Activated effector memory CD4-positive, alpha-beta T cell treated with Interleukin-2 at 50 U/mL for 16 hours (primary cell): Measurements from ENCODE around the gene VPS33B.
"Not testable (repeated sequence)": the region's sequence is repeated elsewhere in the genome, so short reads cannot be mapped to it uniquely, and the experiment has no call there.

ENCODE experiments used
- DNase-seq: peaks from one replicate; pipeline ENCODE4 v3.0.0-alpha.2; 2020

The VPS33B gene

GRCh38 chr15:91031796-91032195, 9.4 kb upstream of the VPS33B start:
- DNase-seq = no peak

GRCh38 chr15:91027677-91028076, 5.3 kb upstream of the VPS33B start:
- DNase-seq = no peak

DNA sequence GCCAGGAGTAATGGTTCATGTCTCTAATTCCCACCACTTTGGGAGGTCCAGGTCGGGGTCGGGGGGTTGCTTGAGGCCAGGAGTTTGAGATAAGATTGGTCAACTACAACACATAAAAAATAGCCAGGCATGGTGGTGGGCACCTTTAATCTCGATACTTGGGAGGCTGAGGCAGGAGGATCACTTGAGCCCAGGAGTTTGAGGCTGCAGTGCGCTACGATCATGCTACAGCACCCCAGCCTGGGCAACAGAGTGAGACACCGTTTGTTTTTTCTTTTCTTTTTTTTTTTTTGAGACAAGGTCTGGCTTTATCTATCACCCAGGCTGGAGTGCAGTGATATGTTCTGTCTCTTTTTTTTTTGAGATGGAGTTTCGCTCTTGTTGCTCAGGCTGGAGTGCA, 1.3 kb upstream of the VPS33B start:
- no peak for DNase-seq

DNA sequence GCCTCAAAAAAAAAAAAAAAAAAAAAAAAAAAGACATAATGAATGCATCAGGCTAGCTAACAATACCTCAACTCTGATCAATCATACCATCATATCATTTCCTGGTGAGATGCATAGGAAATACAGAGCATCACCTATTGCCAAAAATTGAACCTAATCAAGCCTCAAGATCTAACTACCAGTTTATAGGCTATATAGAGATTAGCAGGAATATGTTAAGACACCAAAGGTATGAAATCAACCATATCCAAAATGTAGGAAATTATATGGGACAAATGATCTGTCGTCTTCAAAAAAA, 387 bp upstream of the VPS33B start:
- no peak for DNase-seq

GRCh38 chr15:91021516-91022074, 799 bp downstream of the VPS33B start:
- no peak for DNase-seq

GRCh38 chr15:91018158-91018557, 4.2 kb downstream of the VPS33B start:
- DNase-seq = no peak

DNA sequence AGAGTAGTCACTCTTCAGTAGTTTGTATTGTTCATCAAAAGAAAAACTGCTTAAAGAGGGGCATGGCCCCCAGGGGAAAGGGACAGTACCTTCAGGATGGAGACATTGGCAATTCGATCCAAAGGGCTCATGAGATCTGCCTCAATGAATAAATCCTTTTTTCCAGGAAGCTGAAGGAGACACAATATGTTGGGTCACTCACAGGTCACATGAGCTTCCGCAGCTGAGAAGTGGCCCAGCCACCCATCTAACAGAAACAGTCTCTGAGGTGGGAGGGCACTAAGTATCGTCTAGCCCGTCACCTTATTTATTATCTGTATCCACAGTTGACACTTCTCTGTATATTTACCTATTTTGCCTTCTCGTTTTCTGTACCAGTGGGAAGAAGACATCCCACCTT, 4.7 kb downstream of the VPS33B start:
- DNase-seq = no peak

DNA sequence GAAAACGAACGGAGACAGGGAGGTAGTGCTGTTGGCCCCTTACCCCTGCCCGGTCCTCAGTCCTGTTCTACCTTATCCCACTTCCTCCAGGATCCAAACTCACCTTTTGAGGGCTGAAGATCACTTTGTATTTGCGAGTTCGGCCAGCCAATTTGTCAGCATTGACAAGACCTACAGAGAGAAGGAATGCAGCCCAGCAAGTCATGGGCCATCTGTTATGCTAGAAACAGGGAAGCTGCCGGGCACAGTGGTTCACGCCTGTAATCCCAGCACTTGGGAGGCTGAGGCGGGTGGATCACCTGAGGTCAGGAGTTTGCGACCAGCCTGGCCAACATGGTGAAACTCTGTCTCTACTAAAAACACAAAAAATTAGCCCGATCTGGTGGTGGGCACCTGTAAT, 8.7 kb downstream of the VPS33B start:
- not testable (repeated sequence) for DNase-seq

- no peak for DNase-seq
These were observed 15.1 kb downstream of the VPS33B start for GRCh38 chr15:91007266-91007665.

- DNase-seq = no peak
These were observed 21.2 kb downstream of the VPS33B start for GRCh38 chr15:91001209-91001608.

DNA sequence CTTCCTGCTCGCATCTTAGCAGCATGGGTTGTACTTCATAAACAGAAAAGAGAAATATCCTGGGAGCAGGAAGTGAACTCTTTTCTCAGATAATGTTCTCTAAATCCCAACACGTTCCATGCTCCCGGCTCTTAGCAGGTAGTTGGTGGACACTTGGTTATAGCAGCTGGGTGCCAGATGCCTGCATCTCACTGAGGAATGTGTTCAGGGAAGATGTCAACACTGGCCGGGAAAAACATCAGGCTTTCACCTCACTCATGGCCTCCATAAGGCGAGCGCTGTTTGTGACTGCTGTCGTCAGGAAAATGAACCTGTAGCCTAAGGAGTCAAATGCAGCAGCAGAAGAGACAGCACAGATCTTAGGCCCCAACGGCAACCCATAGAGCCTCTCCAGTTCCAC, 23.7 kb downstream of the VPS33B start:
- no peak for DNase-seq

DNA sequence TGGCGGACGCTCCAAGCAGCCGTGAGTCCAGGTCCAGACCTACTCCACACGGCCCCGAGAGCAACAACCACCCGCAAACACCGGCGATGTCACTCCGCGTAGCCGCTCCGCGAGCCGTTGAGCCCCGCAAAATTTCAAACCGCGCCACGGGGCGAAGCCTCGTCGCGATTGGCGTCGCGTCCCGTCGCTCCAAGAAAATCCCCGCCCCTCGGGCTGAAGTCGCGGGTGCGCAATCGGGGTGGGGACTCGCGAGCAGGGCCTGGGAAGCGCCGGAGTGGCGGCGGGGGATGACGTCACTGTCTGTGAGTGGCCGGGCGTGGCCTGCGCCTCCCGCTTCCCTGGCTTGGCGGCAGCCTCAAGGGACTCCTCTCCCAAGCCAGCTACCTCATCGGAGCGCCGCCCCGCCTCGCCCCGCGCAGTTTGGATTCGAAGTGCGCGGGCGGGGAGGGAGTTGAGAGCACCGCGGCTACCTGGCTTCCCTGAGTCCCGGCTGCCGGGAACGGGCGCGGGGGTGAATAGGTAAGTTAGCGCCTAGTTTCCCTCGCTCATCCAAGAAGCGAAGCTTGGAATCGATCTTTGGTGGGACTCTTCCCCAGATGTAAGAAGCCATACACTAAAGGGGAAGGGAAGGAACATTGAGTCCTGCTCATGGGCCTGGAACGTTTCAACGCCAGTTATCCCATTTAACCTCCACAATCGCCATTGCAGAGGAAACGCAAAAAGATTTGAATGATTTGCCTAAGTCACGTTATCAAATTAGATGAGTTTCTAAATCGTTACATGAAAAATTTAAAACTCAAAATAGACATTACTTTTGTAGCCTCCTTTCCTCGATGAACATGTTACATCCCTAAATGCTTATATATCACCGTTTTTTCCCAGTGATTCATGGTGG, 27.7 kb downstream of the VPS33B start, which contains the start of gene PRC1:
Gene PRC1 (minus strand): TSS at position 119 of the 895 bp plus-strand sequence. CDS start 118 bp downstream, at position 1.
- DNase-seq = peak; percentile 95

- no peak for DNase-seq
These were observed 28.4 kb downstream of the VPS33B start for GRCh38 chr15:90994059-90994416.

GRCh38 chr15:90991587-90992285, 30.7 kb downstream of the VPS33B start:
- DNase-seq = no peak

GRCh38 chr15:90990446-90990845, 31.9 kb downstream of the VPS33B start:
- no peak for DNase-seq

GRCh38 chr15:90989040-90989768, 33.2 kb downstream of the VPS33B start:
- no peak for DNase-seq

GRCh38 chr15:90988296-90988695, 34.1 kb downstream of the VPS33B start:
- DNase-seq = no peak

GRCh38 chr15:90987561-90988141, 34.7 kb downstream of the VPS33B start:
- no peak for DNase-seq

- DNase-seq = no peak
These were observed 35.4 kb downstream of the VPS33B start for GRCh38 chr15:90986790-90987507.

DNA sequence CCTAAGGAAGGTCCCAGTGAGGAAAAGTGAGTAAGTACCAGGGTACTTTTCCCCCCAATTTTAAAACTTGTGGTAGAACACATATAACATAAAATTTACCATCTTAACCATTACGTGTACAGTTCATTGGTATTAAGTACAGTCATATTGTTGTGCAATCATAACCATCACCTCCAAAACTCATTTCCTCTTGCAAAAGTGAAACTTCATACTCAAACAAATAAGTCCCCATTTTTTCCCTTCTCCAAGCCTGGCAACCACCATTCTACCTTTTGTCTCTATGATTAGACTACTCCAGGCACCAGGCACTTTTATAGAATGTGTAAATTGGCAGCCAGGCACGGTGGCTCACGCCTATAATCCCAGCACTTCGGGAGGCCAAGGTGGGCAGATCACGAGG, 40.3 kb downstream of the VPS33B start:
- no peak for DNase-seq

GRCh38 chr15:90981681-90982080, 40.7 kb downstream of the VPS33B start:
- DNase-seq = no peak

DNA sequence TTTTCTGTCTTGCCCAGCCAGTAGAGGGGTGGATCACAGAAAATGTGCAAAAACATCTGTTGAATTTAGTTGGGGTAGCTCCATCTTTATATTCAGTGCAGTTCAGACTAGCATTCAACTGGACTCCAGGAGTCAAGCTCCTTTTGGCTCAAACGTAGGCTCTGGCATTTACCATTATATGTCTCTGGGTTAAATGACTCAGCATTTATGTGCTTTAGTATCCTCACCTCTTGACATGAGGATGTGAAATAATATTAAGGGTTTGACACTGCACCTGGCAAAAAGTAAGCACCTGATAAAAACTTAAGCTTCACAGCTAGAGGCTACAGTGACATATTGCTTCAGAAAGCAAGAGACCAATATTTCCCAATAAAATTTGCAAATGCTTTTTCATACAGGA, 42.8 kb downstream of the VPS33B start:
- DNase-seq = no peak
